GM21737 (cell line): ENCODE results near the gene SMIM28.
"Not testable (repeated sequence)": the region's sequence is repeated elsewhere in the genome, so short reads cannot be mapped to it uniquely, and the experiment has no call there.

Experiments used
- ATAC-seq: cut with Tn5 transposase; IDR thresholded peaks from one replicate; pipeline ENCODE4 v1.9.1; 2021; ENCODE audit warnings: mild to moderate bottlenecking, moderate library complexity; ENCODE audit not compliant: unreplicated experiment

The SMIM28 gene

GRCh38 chr6:138377844-138378243 is at the start of gene SMIM28:
TSS of gene SMIM28 (plus strand) at chr6:138377905. CDS start at chr6:138378073, 168 bp downstream.
- no peak for ATAC-seq

GRCh38 chr6:138328210-138328609 is 49.5 kb upstream of the SMIM28 start:
- no peak for ATAC-seq

- ATAC-seq, result no peak
Measured at GRCh38 chr6:138330763-138331162, 46.9 kb upstream of the SMIM28 start.

GRCh38 chr6:138331444-138331843 is 46.3 kb upstream of the SMIM28 start:
- ATAC-seq, result no peak

GRCh38 chr6:138331984-138332383 is 45.7 kb upstream of the SMIM28 start:
- ATAC-seq, result no peak

GRCh38 chr6:138334000-138334399 is 43.7 kb upstream of the SMIM28 start:
- ATAC-seq, result no peak

GRCh38 chr6:138334963-138335362 is 42.7 kb upstream of the SMIM28 start:
- no peak for ATAC-seq

- no peak for ATAC-seq
Measured at GRCh38 chr6:138336221-138336620, 41.5 kb upstream of the SMIM28 start.

- no peak for ATAC-seq
Measured at GRCh38 chr6:138337076-138337475, 40.6 kb upstream of the SMIM28 start.

GRCh38 chr6:138339024-138339423 is 38.7 kb upstream of the SMIM28 start:
- ATAC-seq, result no peak

GRCh38 chr6:138341176-138341575 is 36.5 kb upstream of the SMIM28 start:
- ATAC-seq, result no peak

- ATAC-seq, result no peak
Measured at GRCh38 chr6:138343112-138343511, 34.6 kb upstream of the SMIM28 start.

- no peak for ATAC-seq
Measured at GRCh38 chr6:138345565-138346285, 32.0 kb upstream of the SMIM28 start.

- no peak for ATAC-seq
Measured at GRCh38 chr6:138346302-138347195, 31.2 kb upstream of the SMIM28 start.

GRCh38 chr6:138347864-138348263 is 29.8 kb upstream of the SMIM28 start:
- ATAC-seq, result no peak

GRCh38 chr6:138349891-138350290 is 27.8 kb upstream of the SMIM28 start:
- ATAC-seq, result no peak

- no peak for ATAC-seq
Measured at GRCh38 chr6:138357928-138358327, 19.8 kb upstream of the SMIM28 start.

- not testable (repeated sequence) for ATAC-seq
Measured at GRCh38 chr6:138368684-138369083, 9.0 kb upstream of the SMIM28 start.

- ATAC-seq, result no peak
Measured at GRCh38 chr6:138370631-138371451, 6.9 kb upstream of the SMIM28 start.

GRCh38 chr6:138371452-138371711 is 6.3 kb upstream of the SMIM28 start:
- ATAC-seq, result no peak

- no peak for ATAC-seq
Measured at GRCh38 chr6:138371720-138372119, 6.0 kb upstream of the SMIM28 start.
